ENCODE data around the gene NPEPPS.
"Not testable (repeated sequence)": the region's sequence is repeated elsewhere in the genome, so short reads cannot be mapped to it uniquely, and the experiment has no call there.

Gene NPEPPS

DNA sequence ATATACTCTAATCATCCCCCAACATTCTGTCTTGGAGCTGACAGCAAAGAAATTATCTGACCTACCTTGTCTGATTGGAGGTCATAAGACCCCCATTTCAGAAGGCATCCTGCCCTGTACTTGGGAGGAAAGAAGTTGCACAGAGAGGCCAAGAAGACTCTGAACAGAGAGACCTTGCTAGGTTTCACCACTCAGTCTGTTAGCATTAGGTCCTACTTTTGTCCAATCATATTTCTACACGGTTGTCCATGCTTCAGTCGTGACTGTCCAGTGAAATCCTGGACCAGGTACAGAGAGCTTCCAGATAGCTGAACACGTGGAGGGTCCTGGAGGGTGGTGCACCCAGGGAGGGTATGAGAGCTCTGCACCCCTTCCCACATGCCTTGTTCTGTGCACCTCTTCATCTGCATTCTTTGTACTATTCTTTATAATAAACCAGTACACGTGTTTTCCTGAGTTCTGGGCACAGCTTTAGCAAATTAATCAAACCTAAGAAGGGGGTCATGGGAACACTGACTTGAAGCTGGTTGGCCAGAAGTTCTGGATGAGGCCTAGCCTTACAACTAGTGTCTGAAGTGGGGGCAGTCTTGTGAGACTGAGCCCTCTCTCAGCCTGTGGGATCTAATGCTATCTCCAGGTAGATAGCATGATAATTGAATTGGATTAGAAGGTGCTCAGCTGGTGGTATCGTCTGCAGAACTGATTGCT is 30.9 kb downstream of the NPEPPS start:
- not testable (repeated sequence) for DNase-seq

- DNase-seq = not testable (repeated sequence)
These were observed 31.4 kb downstream of the NPEPPS start for GRCh38 chr17:47562406-47562705.

- not testable (repeated sequence) for DNase-seq
These were observed 36.4 kb downstream of the NPEPPS start for GRCh38 chr17:47567261-47567660.

DNA sequence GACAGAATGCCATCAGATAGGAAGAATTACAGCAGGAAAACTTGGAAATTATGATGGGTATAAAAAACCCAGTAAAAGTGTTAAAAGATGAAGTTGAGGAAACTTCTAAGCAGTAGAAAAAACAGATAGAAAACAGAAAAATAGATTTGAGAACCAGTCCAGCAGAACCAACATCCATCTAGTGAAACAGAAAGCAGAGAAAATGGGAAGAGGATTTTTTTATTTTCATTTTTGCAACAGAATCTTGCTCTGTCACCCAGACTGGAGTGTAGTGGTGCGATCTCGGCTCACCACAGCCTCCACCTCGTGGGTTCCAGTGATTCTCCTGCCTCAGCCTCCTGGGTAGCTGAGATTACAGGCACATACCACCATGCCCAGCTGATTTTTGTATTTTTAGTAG is 41.7 kb downstream of the NPEPPS start:
- DNase-seq = not testable (repeated sequence)

GRCh38 chr17:47582416-47582815 is 51.5 kb downstream of the NPEPPS start:
- DNase-seq = peak; percentile 23

- not testable (repeated sequence) for DNase-seq
These were observed 55.6 kb downstream of the NPEPPS start for GRCh38 chr17:47586378-47587055.

- DNase-seq = not testable (repeated sequence)
These were observed 62.6 kb downstream of the NPEPPS start for GRCh38 chr17:47593522-47593921.

GRCh38 chr17:47603830-47604597 is 73.1 kb downstream of the NPEPPS start:
- peak; percentile 96 for DNase-seq

GRCh38 chr17:47604598-47604927 is 73.7 kb downstream of the NPEPPS start:
- peak; percentile 98 for DNase-seq

- DNase-seq = no peak
These were observed 74.1 kb downstream of the NPEPPS start for GRCh38 chr17:47605011-47605410.

DNA sequence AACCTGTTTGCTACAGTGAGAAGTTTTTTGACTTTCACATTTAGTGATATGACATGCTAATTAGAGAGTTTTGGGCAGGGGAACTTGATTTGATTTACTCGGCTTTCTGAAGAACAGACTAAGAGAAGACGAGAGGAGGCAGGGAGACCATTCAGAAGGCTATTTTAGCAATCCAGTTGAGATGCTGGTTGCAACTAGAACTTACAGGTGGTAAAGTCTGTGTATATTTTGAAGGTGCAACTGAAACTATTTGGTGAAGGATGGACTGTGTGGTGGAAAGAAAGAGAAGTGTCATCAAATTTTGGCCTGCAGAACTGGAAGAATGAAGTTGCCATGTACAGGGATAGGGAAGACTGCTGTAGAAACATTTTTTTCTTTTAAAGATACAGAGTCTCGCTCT is 76.6 kb downstream of the NPEPPS start:
- no peak for DNase-seq

DNA sequence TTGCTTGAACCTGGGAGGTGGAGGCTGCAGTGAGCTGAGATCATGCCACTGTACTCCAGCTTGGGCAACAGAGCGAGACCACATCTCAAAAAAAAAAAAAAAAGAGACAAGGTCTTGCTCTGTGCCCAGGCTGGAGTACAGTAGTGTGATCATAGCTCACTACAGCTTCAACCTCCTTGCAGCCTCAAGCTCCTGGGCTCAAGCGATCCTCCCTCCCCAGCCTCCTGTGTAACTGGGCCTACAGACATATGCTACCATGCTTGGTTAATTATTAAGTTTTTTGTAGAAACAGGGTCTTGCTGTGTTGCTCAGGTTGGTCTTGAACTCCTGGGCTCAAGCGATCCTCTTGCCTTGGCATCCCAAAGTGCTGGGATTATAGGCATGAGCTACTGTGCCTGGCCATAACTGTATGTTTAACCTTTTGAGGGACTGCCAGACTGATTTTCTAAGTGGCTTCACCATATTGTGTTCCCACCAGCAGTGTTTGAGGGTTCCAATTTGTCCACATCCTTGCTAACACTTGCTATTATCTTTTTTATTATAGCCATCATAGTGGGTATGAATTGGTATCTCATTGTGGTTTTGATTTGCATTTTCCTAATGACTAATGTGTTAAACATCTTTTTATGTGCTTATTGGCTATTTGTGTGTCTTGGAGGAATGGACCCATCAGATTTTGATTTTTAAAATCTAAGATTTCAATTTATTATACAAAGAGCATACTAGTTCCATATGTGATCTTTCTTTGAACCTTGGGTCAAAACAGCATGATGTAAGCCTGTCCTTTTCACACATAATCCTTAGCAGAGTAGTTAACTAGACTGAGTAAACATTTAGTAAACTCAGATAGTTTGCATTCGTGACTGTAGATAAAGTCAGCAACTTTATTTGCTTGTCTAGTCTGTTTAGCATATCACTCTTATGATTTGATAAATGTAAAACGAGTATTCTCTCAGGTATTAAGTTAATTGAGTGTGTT is 80.8 kb downstream of the NPEPPS start:
- DNase-seq = peak; percentile 19

DNA sequence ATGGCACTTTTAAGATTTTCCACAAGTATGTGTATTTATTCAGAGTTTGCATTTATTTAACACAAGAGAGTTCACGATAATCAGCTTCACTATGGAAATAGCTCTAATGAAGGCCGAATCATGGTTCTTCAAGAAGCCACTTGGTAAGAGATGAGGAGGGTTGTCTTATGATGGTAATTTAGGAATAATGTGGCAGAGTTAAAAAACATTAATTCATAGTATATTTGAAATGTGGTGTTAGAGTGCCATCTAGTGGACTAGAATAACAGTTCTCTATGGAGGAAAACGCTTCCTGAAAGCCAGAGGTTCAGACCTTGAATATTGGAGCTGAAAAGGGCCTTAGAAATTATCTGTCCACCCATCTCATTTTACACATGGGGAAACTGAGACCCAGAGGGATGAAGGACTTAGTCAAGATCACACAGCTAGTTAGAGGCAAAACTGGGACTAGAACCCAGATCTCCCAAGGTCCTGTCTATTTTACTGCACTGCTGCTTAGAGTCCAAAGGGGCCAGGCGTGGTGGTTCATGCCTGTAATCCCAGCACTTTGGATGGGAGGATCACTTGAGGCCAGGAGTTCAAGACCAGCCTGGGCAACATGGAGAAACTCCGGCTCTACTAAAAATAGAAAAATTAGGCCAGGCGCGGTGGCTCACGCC is 85.0 kb downstream of the NPEPPS start:
- peak; percentile 67 for DNase-seq

GRCh38 chr17:47618410-47618809 is 87.5 kb downstream of the NPEPPS start:
- peak; percentile 12 for DNase-seq

- DNase-seq = peak; percentile 76
These were observed 89.8 kb downstream of the NPEPPS start for GRCh38 chr17:47620503-47621245.

DNA sequence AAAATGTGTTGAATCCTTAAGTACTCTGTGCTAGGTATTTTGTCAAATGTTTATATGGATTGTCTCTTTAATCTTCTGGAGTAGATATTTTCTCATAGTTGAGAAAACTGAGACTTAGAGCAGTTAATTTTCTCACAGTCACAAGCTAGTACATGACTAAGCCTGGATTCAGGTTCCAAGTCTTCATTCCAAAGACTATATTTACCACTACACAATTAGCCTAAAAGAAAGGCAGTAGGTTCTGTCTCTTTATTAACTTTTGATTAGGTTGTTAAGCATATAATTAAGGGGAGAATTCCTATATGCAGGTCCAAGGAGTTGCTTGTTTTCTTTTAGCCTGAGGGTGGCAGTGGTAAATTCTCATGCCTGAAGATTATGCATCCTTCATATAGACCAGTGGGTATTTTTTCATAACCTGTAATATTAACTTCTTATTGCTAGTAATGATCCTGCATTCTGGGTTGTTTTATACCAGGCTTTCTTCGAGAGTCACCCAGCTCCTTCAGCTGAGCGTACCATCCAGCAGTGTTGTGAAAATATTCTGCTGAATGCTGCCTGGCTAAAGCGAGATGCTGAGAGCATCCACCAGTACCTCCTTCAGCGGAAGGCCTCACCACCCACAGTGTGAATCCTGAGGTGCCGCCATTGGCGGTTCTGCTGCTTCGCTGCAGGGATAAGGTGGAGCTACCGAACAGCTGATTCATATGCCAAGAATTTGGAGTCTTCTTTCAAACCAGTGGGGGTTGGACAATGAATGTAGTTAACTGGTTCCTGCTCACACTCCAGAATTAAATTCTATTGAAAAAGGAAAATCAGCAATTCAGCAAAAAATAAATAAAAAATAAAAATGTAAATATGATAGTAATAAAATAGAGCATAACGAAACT is 90.6 kb downstream of the NPEPPS start:
- peak; percentile 20 for DNase-seq

DNA sequence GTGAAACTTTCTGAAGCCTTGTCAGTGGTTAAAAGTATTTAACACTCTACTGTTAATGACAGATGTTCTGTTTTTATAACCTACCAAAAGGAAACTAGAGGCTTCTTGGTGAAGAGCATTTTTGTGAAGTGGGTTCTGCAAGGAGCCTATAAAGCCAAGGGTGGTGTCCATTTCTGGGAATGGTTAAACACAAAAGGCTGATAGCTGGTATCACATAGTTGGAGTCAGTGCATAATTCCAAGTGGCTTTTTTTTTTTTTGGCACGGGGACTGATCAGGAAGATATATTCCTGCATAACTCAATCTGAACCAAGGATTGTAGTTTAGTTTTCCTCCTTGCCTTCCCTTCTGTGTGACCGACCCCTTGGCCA is 91.3 kb downstream of the NPEPPS start:
- DNase-seq = no peak

- DNase-seq = no peak
These were observed 93.8 kb downstream of the NPEPPS start for GRCh38 chr17:47624727-47625068.

- no peak for DNase-seq
These were observed 97.2 kb downstream of the NPEPPS start for GRCh38 chr17:47628014-47628566.

DNA sequence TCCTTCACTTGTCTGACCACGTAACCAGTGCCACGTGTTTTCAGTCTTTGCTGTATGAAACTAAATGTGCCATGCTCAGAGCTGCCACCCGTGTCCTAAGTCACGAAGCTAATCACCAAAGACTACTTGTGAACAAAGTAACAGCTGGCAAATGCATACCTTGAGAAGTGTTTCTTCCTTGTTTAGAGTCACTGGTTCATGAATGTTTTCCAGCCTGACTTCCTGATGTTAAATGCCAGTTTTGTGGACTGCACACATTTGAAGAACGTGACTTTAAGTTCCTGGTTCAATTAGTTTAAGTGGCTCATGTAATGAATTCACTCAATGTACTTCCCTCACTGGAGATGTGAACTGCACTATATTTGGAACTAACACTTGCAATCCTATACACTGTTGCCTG is 98.9 kb downstream of the NPEPPS start:
- DNase-seq = no peak

Measured in NCI-H69 (cell line).